Hepatocyte (in vitro differentiated cells): ENCODE data around the gene DMC1. TPM values are rescaled to one million over a fixed set of nuclear protein-coding genes. Genes with fewer than 3 reads are reported as not detected.

Experiments used
- DNase-seq: peaks from one replicate; pipeline ENCODE4 v3.0.0-alpha.2; 2016; ENCODE audit warnings: low spot score
- H2AFZ ChIP-seq: fragments of 200-600 bp; sonication (generic); 2 replicates; pipeline ENCODE4 v1.6.0; 2016; ENCODE audit warnings: antibody characterized with exemption, mild to moderate bottlenecking
- H3K27ac ChIP-seq: fragments of 200-600 bp; sonication (generic); 2 replicates; pipeline ENCODE4 v1.5.1; 2016; ENCODE audit warnings: mild to moderate bottlenecking
- H3K27me3 ChIP-seq: fragments of 200-600 bp; sonication (generic); 2 replicates; pipeline ENCODE4 v1.6.1; 2016
- H3K36me3 ChIP-seq: fragments of 200-600 bp; sonication (generic); replicated peaks from 2 replicates; pipeline ENCODE4 v1.5.1; 2016; ENCODE audit warnings: low read depth; ENCODE audit not compliant: insufficient read depth
- H3K4me1 ChIP-seq: fragments of 200-600 bp; sonication (generic); 2 replicates; pipeline ENCODE4 v1.5.1; 2016; ENCODE audit warnings: mild to moderate bottlenecking, moderate library complexity; ENCODE audit not compliant: insufficient read depth
- H3K4me2 ChIP-seq: fragments of 200-600 bp; sonication (generic); 2 replicates; pipeline ENCODE4 v1.6.0; 2016
- H3K4me3 ChIP-seq: fragments of 200-600 bp; sonication (generic); 2 replicates; pipeline ENCODE4 v1.5.1; 2016; ENCODE audit warnings: mild to moderate bottlenecking
- H3K79me2 ChIP-seq: fragments of 200-600 bp; sonication (generic); 2 replicates; pipeline ENCODE4 v1.6.0; 2017; ENCODE audit warnings: mild to moderate bottlenecking
- H3K9me2 ChIP-seq: fragments of 200-600 bp; sonication (generic); replicated peaks from 2 replicates; pipeline ENCODE4 v1.6.0; 2017; ENCODE audit warnings: mild to moderate bottlenecking; ENCODE audit not compliant: insufficient read depth
- H3K9me3 ChIP-seq: fragments of 200-600 bp; sonication (generic); 2 replicates; pipeline ENCODE4 v1.5.1; 2016; ENCODE audit warnings: low read depth, mild to moderate bottlenecking
- H4K20me1 ChIP-seq: fragments of 200-600 bp; sonication (generic); 2 replicates; pipeline ENCODE4 v1.6.0; 2016; ENCODE audit warnings: mild to moderate bottlenecking; ENCODE audit not compliant: insufficient read depth, poor library complexity, severe bottlenecking
- CTCF ChIP-seq: fragments of 200-600 bp; sonication (generic); IDR thresholded peaks from 2 replicates; pipeline ENCODE4 v1.5.1; 2016; ENCODE audit warnings: antibody characterized with exemption, mild to moderate bottlenecking; ENCODE audit not compliant: poor library complexity
- EZH2 ChIP-seq: fragments of 200-600 bp; sonication (generic); IDR thresholded peaks from 2 replicates; pipeline ENCODE4 v1.6.1; 2016; ENCODE audit warnings: antibody characterized with exemption, mild to moderate bottlenecking, borderline replicate concordance
- EZH2phosphoT487 ChIP-seq: fragments of 200-600 bp; sonication (generic); IDR thresholded peaks from one replicate; pipeline ENCODE4 v1.6.1; 2018; ENCODE audit warnings: antibody characterized with exemption, mild to moderate bottlenecking, low read depth, moderate library complexity; ENCODE audit not compliant: unreplicated experiment, severe bottlenecking
- WGBS: methylation state at CpG from one replicate; pipeline ENCODE4 v1.1.6; 2016; ENCODE audit warnings: low lambda C conversion rate; ENCODE audit errors: missing lambda C conversion rate; 5-methylcytosine and 5-hydroxymethylcytosine counted together
- polyA plus RNA-seq: library from polyadenylated mRNA; unstranded; fragments of >200 nt; fragmentation: Nextera tagmentation; extraction: Ambion mirVana; gene quantifications from 2 replicates; pipeline ENCODE4 v1.2.1, GENCODE V29; 2016
- total RNA-seq: library from RNA; depleted of rRNA; stranded (reverse); fragments of >200 nt; gene quantifications from 2 replicates; pipeline ENCODE4 v1.2.3, GENCODE V29; 2014

The DMC1 gene
- total and polyA plus RNA-seq, 2 experiments from 2014 or later: 0.74 to 0.80 TPM

GRCh38 chr22:38569181-38569971 is 607 bp downstream of the DMC1 start:
- peak overlapping the region; percentile 80 for H3K4me2 ChIP-seq
- H3K27ac ChIP-seq: peak overlapping the region; percentile 28
- peak overlapping the region; percentile 98 for H2AFZ ChIP-seq
- peaks cover 6% of the 10 kb centered on the region for H3K4me1 ChIP-seq
- 41% methylated on average over 32 of the region's 32 CpGs for WGBS
- DNase-seq: no peak
- H4K20me1 ChIP-seq: no peaks in the 10 kb centered on the region
- peak overlapping the region; percentile 61 for H3K4me3 ChIP-seq
- H3K9me3 ChIP-seq: no peaks in the 10 kb centered on the region
- H3K36me3 ChIP-seq: no peaks in the 10 kb centered on the region
- H3K27me3 ChIP-seq: no peaks in the 10 kb centered on the region
- H3K79me2 ChIP-seq: peaks cover 6% of the 10 kb centered on the region
- H3K9me2 ChIP-seq: no peaks in the 10 kb centered on the region
- TF ChIP-seq EZH2phosphoT487: no peak
- no peak for TF ChIP-seq EZH2
- TF ChIP-seq CTCF: no peak

GRCh38 chr22:38567531-38568285 is 2.3 kb downstream of the DMC1 start:
- Histone ChIP-seq H3K27ac (no peak overlapping the region), H3K36me3 (no peaks in the 10 kb centered on the region), H3K4me1 (peaks cover 6% of the 10 kb centered on the region), H3K79me2 (peaks cover 6% of the 10 kb centered on the region), H3K9me2 (no peaks in the 10 kb centered on the region), H2AFZ (no peak overlapping the region), H3K4me2 (no peak overlapping the region), H3K9me3 (no peaks in the 10 kb centered on the region), H4K20me1 (no peaks in the 10 kb centered on the region), H3K4me3 (no peak overlapping the region), H3K27me3 (no peaks in the 10 kb centered on the region)
- 83% methylated on average over 7 of the region's 7 CpGs for WGBS
- TF ChIP-seq CTCF (no peak), EZH2 (no peak), EZH2phosphoT487 (no peak)
- DNase-seq: no peak

- Histone ChIP-seq H3K79me2 (peaks cover 6% of the 10 kb centered on the region), H2AFZ (no peak overlapping the region), H3K27me3 (no peaks in the 10 kb centered on the region), H3K9me2 (no peaks in the 10 kb centered on the region), H3K9me3 (no peaks in the 10 kb centered on the region), H4K20me1 (no peaks in the 10 kb centered on the region), H3K4me3 (no peak overlapping the region), H3K4me1 (peaks cover 6% of the 10 kb centered on the region), H3K4me2 (no peak overlapping the region), H3K36me3 (no peaks in the 10 kb centered on the region), H3K27ac (no peak overlapping the region)
- DNase-seq: no peak
- TF ChIP-seq EZH2phosphoT487 (no peak), CTCF (no peak), EZH2 (no peak)
- WGBS: 70% methylated on average over 3 of the region's 3 CpGs
These were observed 3.1 kb downstream of the DMC1 start for GRCh38 chr22:38566726-38567504.
